ENCODE results near the gene SLIT1.

SLIT1 gene

GRCh38 chr10:96998329-96998888 is 187.3 kb downstream of the SLIT1 start:
- H2AFZ ChIP-seq = no peak overlapping the region
- H3K4me2 ChIP-seq (ENCODE audit: low read length) = no peak overlapping the region
- H3K9me3 ChIP-seq (ENCODE audit: control insufficient read depth, low read length) = no peaks in the 10 kb centered on the region
- no peak overlapping the region for H3K9ac ChIP-seq
- no peaks in the 10 kb centered on the region for H3K4me1 ChIP-seq
- no peaks in the 10 kb centered on the region for H3K27me3 ChIP-seq (ENCODE audit: control insufficient read depth, insufficient read depth, low read length)
- no peaks in the 10 kb centered on the region for H3K79me2 ChIP-seq
- no peaks in the 10 kb centered on the region for H3K36me3 ChIP-seq (ENCODE audit: control insufficient read depth, insufficient read depth, low read length)
- no peak for TF ChIP-seq CTCF (IDR thresholded peaks at IDR 0.05)
- H3K27ac ChIP-seq = no peak overlapping the region
- H3K4me3 ChIP-seq (ENCODE audit: low read depth, low read length) = no peak overlapping the region

GRCh38 chr10:96996275-96996965 is 189.3 kb downstream of the SLIT1 start:
- Histone ChIP-seq H3K4me3 (ENCODE audit: low read depth, low read length) (no peak overlapping the region), H3K79me2 (no peaks in the 10 kb centered on the region), H3K36me3 (ENCODE audit: control insufficient read depth, insufficient read depth, low read length) (no peaks in the 10 kb centered on the region), H3K9ac (no peak overlapping the region), H3K4me1 (no peaks in the 10 kb centered on the region), H3K9me3 (ENCODE audit: control insufficient read depth, low read length) (no peaks in the 10 kb centered on the region), H3K27me3 (ENCODE audit: control insufficient read depth, insufficient read depth, low read length) (no peaks in the 10 kb centered on the region), H2AFZ (no peak overlapping the region), H3K4me2 (ENCODE audit: low read length) (no peak overlapping the region), H3K27ac (no peak overlapping the region)
- TF ChIP-seq CTCF (IDR thresholded peaks at IDR 0.05) = no peak

- Histone ChIP-seq H3K4me1 (no peaks in the 10 kb centered on the region), H3K36me3 (ENCODE audit: control insufficient read depth, insufficient read depth, low read length) (no peaks in the 10 kb centered on the region), H2AFZ (no peak overlapping the region), H3K27me3 (ENCODE audit: control insufficient read depth, insufficient read depth, low read length) (no peaks in the 10 kb centered on the region), H3K79me2 (no peaks in the 10 kb centered on the region), H3K27ac (no peak overlapping the region), H3K9ac (no peak overlapping the region), H3K4me3 (ENCODE audit: low read depth, low read length) (no peak overlapping the region), H3K9me3 (ENCODE audit: control insufficient read depth, low read length) (no peaks in the 10 kb centered on the region), H3K4me2 (ENCODE audit: low read length) (no peak overlapping the region)
- no peak for TF ChIP-seq CTCF (IDR thresholded peaks at IDR 0.05)
Measured at GRCh38 chr10:96995851-96996250, 189.9 kb downstream of the SLIT1 start.

- no peaks in the 10 kb centered on the region for H3K36me3 ChIP-seq (ENCODE audit: control insufficient read depth, insufficient read depth, low read length)
- no peak overlapping the region for H3K4me2 ChIP-seq (ENCODE audit: low read length)
- H3K79me2 ChIP-seq = no peaks in the 10 kb centered on the region
- no peak overlapping the region for H3K4me3 ChIP-seq (ENCODE audit: low read depth, low read length)
- no peak overlapping the region for H2AFZ ChIP-seq
- no peak overlapping the region for H3K27ac ChIP-seq
- TF ChIP-seq CTCF (IDR thresholded peaks at IDR 0.05) = no peak
- no peaks in the 10 kb centered on the region for H3K4me1 ChIP-seq
- no peak overlapping the region for H3K9ac ChIP-seq
- no peaks in the 10 kb centered on the region for H3K9me3 ChIP-seq (ENCODE audit: control insufficient read depth, low read length)
- H3K27me3 ChIP-seq (ENCODE audit: control insufficient read depth, insufficient read depth, low read length) = no peaks in the 10 kb centered on the region
Measured at GRCh38 chr10:96992721-96993120, 193.0 kb downstream of the SLIT1 start.
